ENCODE data around the gene TEX2. TPM values are rescaled to one million over a fixed set of nuclear protein-coding genes. Genes with fewer than 3 reads are reported as not detected.

The TEX2 gene
- total and polyA plus RNA-seq, 2 of the 13 experiments (the other 11 are each of a cell fraction or from before 2014, with no cell fraction given) = 21.4 to 37.7 TPM

DNA sequence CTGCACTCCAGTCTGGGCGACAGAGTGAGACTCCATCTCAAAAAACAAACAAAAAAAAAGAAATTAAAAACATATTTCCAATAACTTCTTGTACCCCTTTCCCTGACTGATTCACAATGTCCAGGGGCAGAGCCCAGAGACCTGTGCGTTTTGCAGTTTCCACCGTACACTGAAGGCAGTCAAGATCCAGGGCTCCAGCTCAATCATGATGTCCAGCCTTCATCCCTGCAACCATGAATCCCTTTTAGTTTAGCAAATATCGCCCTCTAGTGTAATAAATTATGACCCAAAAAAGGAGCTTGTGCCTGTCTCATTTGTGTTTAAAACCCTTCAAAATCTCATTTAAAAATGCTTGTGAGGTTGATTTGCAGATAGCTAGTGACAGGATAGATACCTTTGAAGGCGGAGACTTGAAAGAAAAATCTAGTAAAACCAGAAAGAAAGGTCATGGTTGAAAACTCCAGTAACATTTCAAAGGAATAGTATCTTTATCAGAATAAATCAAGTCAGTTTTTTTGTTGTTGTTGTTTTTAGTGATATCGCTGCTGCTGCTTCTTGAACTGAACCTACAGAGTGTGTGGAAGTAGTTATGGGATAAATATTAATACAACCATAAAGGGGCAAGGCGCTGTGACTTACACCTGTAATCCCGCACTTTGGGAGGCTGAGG, 129.4 kb downstream of the TEX2 start (continued):
- TF ChIP-seq, protein P1, sequence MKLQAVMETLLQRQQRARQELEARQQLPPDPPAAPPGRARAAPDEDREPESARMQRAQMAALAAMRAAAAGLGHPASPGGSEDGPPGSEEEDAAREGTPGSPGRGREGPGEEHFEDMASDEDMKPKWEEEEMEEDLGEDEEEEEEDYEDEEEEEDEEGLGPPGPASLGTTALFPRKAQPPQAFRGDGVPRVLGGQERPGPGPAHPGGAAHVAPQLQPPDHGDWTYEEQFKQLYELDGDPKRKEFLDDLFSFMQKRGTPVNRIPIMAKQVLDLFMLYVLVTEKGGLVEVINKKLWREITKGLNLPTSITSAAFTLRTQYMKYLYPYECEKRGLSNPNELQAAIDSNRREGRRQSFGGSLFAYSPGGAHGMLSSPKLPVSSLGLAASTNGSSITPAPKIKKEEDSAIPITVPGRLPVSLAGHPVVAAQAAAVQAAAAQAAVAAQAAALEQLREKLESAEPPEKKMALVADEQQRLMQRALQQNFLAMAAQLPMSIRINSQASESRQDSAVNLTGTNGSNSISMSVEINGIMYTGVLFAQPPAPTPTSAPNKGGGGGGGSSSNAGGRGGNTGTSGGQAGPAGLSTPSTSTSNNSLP (IDR thresholded peaks at IDR 0.05; ENCODE audit: low read depth, low read length) = peak; percentile 88; the same call in 1 of the 2 replicates
- no peak for TF ChIP-seq DMAP1 (CRISPR knock-in tag; IDR thresholded peaks at IDR 0.05)
- no peak for TF ChIP-seq HNF4G (IDR thresholded peaks at IDR 0.05; ENCODE audit: borderline replicate concordance, low read depth, low read length)
- TF ChIP-seq HNF4G (CRISPR knock-in tag; IDR thresholded peaks at IDR 0.05; ENCODE audit: borderline replicate concordance, low read depth) = no peak
- TF ChIP-seq CCAR2 (optimal IDR thresholded peaks at IDR 0.05; ENCODE audit: low read depth, low read length) = no peak
- no peak for TF ChIP-seq BORCS8-MEF2B (CRISPR knock-in tag; IDR thresholded peaks at IDR 0.05)
- TF ChIP-seq ZNF816 (CRISPR knock-in tag; IDR thresholded peaks at IDR 0.05; ENCODE audit: borderline replicate concordance) = no peak
- no peak for TF ChIP-seq NAIF1 (CRISPR knock-in tag; IDR thresholded peaks at IDR 0.05; ENCODE audit: borderline replicate concordance)
- no peak for TF ChIP-seq HMG20A (CRISPR knock-in tag; IDR thresholded peaks at IDR 0.05; ENCODE audit: borderline replicate concordance)
- no peak for TF ChIP-seq ZNF468 (CRISPR knock-in tag; IDR thresholded peaks at IDR 0.05)
- no peak for TF ChIP-seq HDAC2 (CRISPR knock-in tag; IDR thresholded peaks at IDR 0.05)
- no peak for TF ChIP-seq ZNF296 (CRISPR knock-in tag; conservative IDR thresholded peaks at IDR 0.05)
- TF ChIP-seq, protein P2, sequence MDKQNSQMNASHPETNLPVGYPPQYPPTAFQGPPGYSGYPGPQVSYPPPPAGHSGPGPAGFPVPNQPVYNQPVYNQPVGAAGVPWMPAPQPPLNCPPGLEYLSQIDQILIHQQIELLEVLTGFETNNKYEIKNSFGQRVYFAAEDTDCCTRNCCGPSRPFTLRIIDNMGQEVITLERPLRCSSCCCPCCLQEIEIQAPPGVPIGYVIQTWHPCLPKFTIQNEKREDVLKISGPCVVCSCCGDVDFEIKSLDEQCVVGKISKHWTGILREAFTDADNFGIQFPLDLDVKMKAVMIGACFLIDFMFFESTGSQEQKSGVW (CRISPR knock-in tag; IDR thresholded peaks at IDR 0.05; ENCODE audit: borderline replicate concordance) = no peak
- no peak for TF ChIP-seq FOXA3 (CRISPR knock-in tag; IDR thresholded peaks at IDR 0.05)
- TF ChIP-seq MAFG (CRISPR knock-in tag; IDR thresholded peaks at IDR 0.05) = no peak
- peak; percentile 90 for TF ChIP-seq RAD21 (CRISPR knock-in tag; IDR thresholded peaks at IDR 0.05)
- TF ChIP-seq SIX1 (CRISPR knock-in tag; IDR thresholded peaks at IDR 0.05; ENCODE audit: borderline replicate concordance) = 0 out of 2 replicates have a peak, but pooled peaks have one; percentile 17
- no peak for TF ChIP-seq SAP130 (CRISPR knock-in tag; IDR thresholded peaks at IDR 0.05; ENCODE audit: low read depth)
- no peak for TF ChIP-seq HNRNPL (IDR thresholded peaks at IDR 0.05; ENCODE audit: low read depth, low read length)
- TF ChIP-seq, protein P3, sequence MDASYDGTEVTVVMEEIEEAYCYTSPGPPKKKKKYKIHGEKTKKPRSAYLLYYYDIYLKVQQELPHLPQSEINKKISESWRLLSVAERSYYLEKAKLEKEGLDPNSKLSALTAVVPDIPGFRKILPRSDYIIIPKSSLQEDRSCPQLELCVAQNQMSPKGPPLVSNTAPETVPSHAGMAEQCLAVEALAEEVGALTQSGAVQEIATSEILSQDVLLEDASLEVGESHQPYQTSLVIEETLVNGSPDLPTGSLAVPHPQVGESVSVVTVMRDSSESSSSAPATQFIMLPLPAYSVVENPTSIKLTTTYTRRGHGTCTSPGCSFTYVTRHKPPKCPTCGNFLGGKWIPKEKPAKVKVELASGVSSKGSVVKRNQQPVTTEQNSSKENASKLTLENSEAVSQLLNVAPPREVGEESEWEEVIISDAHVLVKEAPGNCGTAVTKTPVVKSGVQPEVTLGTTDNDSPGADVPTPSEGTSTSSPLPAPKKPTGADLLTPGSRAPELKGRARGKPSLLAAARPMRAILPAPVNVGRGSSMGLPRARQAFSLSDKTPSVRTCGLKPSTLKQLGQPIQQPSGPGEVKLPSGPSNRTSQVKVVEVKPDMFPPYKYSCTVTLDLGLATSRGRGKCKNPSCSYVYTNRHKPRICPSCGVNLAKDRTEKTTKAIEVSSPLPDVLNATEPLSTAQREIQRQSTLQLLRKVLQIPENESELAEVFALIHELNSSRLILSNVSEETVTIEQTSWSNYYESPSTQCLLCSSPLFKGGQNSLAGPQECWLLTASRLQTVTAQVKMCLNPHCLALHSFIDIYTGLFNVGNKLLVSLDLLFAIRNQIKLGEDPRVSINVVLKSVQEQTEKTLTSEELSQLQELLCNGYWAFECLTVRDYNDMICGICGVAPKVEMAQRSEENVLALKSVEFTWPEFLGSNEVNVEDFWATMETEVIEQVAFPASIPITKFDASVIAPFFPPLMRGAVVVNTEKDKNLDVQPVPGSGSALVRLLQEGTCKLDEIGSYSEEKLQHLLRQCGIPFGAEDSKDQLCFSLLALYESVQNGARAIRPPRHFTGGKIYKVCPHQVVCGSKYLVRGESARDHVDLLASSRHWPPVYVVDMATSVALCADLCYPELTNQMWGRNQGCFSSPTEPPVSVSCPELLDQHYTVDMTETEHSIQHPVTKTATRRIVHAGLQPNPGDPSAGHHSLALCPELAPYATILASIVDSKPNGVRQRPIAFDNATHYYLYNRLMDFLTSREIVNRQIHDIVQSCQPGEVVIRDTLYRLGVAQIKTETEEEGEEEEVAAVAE (CRISPR knock-in tag; IDR thresholded peaks at IDR 0.05; ENCODE audit: borderline replicate concordance) = no peak
- TF ChIP-seq ZNF383 (CRISPR knock-in tag; IDR thresholded peaks at IDR 0.05; ENCODE audit: borderline replicate concordance) = no peak
- TF ChIP-seq HES4 (CRISPR knock-in tag; IDR thresholded peaks at IDR 0.05; ENCODE audit: borderline replicate concordance) = no peak
- no peak for TF ChIP-seq ZNF20 (CRISPR knock-in tag; IDR thresholded peaks at IDR 0.05)
- TF ChIP-seq HNRNPLL (IDR thresholded peaks at IDR 0.05; ENCODE audit: low read depth, low read length, poor library complexity, severe bottlenecking) = no peak

Data from HepG2 (cell line).